HG03354 (cell line): ENCODE data around the gene TTI1.
"Not testable (repeated sequence)": the region's sequence is repeated elsewhere in the genome, so short reads cannot be mapped to it uniquely, and the experiment has no call there.

ENCODE experiments used
- ATAC-seq: cut with Tn5 transposase; IDR thresholded peaks from one replicate; pipeline ENCODE4 v1.9.1; 2021; ENCODE audit warnings: mild to moderate bottlenecking; ENCODE audit not compliant: unreplicated experiment, poor library complexity, severe bottlenecking

TTI1 gene

GRCh38 chr20:38017959-38018358 lies 15.3 kb downstream of the TTI1 start:
- ATAC-seq: no peak

DNA sequence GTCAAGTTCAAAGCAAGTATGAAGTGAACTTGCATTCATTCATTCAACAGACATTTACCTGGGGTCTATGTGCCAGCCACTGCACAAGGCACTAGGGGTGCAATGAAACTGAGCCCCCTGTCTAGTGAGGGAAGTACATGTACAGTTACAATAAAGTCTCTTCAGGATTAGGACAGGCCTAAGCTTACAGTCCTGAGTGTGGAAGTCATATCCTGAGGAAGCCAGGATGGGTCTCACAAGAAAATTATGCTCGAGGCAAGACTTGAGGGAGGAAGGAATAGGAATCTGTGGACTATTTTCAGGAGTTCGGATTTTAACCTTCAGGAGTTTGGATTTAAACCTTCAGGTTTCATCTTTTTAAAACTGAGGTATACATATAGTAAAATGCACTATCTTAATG lies 19.4 kb downstream of the TTI1 start:
- ATAC-seq: no peak

GRCh38 chr20:38012332-38012731 lies 20.9 kb downstream of the TTI1 start:
- ATAC-seq: no peak

DNA sequence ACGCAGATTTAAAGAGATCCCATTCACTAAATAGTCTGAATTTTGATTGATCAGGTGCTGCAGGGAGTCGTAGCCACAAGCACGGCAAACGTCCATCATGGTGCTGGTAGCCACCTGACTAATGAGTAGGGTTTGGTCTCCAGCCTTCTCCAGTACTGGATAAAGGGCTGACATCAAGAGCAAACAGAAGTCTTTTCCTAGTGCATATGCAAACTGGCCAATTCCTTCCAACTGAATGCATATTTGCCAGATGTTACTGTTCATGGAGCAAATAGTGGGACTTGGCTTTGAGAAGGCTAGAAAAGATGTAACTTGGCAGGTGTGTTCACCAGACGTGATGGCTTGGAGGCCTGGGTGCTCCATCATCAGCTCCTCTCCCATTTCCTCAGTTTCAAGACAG lies 21.6 kb downstream of the TTI1 start:
- ATAC-seq: no peak

GRCh38 chr20:38009416-38009815 lies 23.8 kb downstream of the TTI1 start:
- not testable (repeated sequence) for ATAC-seq

DNA sequence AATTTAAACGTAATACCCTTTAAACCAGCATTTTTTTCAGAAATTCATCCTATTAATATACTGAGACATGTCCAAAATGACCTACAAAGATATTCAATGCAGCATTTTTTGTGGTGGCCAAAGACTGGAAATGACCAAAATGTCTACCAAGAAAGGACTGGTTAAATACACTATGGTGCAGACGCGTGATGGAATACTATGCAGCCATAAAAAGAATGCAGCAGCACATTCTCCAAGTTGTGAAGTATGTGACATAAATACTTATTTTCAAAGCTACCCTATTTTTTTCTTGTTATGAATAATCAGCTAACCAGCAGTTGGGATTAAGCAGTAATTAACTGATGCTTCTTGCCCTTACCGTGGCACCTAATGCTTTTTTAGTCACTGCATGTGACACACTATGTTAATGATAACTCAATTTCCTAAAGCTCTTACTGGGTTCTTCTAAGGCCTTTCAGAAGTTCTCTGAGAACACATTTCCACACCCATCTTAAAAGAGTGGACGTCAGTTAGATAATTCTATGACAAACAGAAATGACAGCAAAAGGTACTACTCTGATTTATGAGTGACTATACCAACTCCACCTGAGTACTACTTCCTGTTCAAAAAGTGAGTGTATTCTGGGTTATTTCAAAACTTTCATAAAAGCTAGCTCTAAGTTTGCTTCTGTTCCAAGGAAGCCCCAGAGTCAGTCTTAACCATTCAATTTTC lies 24.9 kb downstream of the TTI1 start:
- no peak for ATAC-seq

DNA sequence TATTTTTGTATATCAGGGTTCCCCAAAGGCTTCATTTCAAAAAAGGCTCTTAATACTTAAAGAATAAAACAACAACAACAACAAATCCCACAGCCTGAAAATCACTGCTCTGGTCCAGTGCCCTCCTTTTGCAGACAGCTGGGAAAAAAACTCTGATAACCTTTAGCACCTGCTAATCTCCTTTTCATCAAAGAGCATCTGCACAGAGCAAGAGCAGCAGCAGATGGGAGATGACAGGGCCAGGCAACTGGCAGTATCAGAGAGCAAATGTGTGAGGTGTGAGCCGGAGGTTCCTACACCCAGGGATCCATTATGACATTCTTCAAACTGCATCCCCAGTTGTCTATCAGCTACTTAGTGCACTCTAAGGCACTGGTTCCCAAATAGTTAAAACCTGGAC lies 25.7 kb downstream of the TTI1 start:
- no peak for ATAC-seq

- ATAC-seq: no peak
Measured at GRCh38 chr20:38005903-38006302, 27.4 kb downstream of the TTI1 start.

GRCh38 chr20:38004416-38004815 lies 28.8 kb downstream of the TTI1 start:
- ATAC-seq: no peak

- no peak for ATAC-seq
Measured at GRCh38 chr20:38002422-38002821, 30.8 kb downstream of the TTI1 start.

DNA sequence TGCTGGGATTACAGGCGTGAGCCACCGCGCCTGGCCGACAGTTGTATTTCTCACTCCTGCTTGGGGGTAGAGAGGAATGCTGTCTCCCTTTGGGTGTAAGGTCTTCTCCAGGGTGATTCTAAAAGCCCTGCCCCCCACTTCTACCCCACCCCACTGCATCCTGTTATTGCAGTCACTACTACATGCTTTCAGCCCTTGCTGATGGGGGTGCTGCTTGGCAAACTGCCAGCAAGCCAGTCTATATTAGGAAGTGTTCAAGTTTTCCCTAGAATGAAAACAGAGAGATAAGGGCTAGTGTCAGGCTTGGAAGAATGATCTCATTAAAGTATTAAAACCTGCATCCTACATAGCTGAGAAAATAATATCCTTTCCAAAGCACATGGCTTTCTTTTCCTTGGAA lies 31.3 kb downstream of the TTI1 start:
- ATAC-seq: no peak

GRCh38 chr20:38001173-38001875 lies 31.9 kb downstream of the TTI1 start:
- ATAC-seq: no peak

DNA sequence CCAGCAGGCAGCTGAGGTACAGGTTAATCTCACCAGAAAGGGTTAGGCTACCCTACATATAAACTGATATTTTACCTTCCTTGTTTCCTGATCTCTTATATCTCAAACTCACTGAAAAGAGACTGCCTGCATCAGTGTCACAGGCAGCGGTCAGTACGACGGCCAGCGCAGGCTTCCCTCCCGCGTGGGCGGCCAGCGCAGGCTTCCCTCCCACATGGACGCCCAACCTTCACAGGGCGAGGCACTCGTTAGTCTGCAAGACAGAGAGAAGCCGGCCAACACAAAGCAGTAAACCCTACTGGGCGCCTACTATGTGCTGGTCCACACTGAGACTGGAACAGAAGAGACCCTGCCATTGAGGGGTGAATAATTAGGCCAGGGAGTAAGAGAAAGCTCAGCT lies 33.0 kb downstream of the TTI1 start:
- ATAC-seq: no peak

DNA sequence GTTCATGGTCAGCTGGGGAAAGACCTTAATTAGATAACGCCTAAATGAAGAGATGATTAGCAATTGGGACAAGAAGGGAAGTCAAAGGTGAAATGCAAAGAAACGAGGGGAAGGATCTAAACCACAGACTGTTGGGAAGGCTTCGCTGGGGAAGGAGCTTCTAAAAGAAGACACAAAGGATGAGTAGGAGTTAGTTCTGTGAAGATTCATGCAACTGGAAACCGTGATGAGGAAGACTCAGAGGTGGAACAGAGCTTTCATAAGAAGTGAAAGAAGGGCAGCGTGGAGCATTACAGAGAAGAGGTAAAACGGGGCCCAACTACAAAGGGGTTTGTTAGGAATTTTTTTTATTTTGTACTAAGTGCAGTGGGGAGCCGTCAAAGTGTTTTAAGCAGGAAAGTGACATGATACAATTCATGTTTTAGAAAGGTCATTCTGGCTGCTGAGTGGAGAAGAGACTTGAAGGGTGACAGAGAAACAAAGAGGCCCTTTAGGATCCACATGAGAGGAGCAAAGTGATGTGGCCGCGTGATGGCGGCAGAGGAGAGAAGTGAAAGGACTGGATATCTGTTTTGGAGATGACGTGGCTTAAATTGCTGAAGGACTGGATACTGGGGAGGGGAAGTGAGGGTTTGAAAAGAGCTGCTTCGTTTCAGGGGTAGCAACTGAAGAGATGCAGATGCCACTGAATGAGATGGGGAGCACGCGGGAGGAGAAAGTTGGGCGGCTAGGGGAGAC lies 33.6 kb downstream of the TTI1 start:
- ATAC-seq: no peak

DNA sequence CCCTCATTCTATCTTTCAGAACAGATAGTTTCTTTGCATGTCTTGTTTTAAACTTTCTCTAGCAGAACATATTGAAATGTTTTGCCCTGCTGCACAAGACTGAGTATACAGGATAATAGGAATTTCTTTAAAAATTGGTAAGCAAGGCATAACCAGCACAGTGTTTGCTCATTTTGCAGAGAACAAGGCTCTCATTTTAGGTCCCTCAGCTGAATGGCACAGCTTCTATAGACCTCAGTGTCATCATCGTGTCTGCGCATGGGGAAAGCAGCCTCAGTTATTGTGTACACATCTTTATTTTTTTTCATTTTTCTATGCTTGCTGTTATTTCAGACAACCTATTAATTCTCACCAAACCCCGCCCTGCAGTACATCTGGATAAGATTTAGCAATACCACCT lies 35.7 kb downstream of the TTI1 start:
- no peak for ATAC-seq

GRCh38 chr20:37995856-37996605 lies 37.2 kb downstream of the TTI1 start:
- no peak for ATAC-seq

DNA sequence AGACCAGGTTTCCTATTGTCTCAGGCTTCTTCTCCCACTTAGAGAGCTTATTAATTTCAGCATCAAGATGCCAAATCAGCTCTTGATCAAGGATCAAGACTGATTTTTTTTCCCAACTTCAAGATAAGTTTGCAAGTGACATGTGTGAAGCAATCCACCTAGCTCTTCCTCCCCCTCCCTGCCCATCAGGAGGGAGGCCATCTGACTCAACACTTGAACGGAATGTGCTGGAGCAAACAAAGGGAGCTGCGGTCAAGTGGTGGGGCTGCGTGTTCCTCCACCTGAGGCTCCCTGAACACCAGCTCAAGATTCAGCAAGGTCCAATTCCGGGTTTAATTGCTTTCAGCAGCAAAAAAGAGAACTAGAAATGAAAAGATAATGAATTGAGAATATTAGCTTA lies 38.7 kb downstream of the TTI1 start:
- no peak for ATAC-seq

DNA sequence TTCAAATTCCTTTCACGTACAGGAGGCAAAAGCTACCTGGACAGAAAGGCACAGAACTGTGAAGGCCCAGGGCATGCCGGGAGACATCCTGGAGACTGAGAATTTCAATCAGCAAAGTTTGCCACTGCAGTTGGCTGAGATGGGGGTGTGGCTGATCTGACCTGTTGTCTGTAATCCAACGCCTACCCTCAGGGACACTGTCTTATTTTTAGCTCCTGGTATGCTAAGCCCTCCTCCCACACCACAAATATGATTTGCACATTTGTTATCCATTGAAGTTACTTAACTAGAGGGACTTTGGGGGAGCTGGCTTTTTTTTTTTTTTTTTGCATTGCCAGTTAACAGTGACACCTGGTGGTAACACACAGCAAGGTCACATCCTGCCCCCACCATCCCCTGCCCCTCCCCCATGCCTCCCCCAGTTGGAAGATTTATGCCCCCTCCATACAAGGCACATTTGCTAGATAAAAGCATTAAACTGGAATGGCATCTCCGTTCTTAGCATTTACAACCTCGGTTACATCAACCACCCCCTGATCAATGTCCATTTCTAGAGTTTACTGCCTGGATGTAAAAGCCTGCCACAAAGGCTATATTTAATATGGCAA lies 40.4 kb downstream of the TTI1 start:
- no peak for ATAC-seq

GRCh38 chr20:37991908-37992307 lies 41.3 kb downstream of the TTI1 start:
- ATAC-seq: no peak
